ENCODE results near the gene SLMAP.

DNA sequence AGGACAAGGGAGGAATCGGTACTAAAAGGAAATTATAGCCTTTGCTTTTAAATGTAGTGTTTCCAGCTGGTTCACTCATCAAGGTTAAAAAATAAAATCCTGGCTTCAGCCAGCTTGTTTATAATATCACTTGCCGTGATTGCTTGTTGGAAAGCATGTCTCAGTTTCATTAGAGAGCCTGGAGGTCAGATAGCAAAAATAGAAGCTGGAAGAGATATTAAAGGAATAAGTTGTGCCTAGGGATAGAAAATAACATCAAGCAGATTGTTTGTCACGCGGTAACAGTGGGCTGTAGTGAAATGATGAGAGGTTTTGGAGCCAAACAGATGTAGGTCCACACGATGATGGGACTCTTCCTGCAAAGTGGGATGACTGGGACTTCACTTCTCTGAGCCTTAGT, 17.7 kb upstream of the SLMAP start:
- TF ChIP-seq GATA2 (IDR thresholded peaks at IDR 0.05; ENCODE audit: low read depth, low read length) (no peak), GATA3 (IDR thresholded peaks at IDR 0.05; ENCODE audit: low read depth, low read length) (no peak)

All from SH-SY5Y (cell line).